Measurements from ENCODE around the gene OFD1.

- TF ChIP-seq POLR2A (IDR thresholded peaks at IDR 0.05) (no peak), CTCF (IDR thresholded peaks at IDR 0.05) (no peak)
Measured at GRCh38 chrX:13756381-13756780, 21.8 kb downstream of the OFD1 start.

Measured in vagina (tissue), 2 donors.